B cell (primary cell): Measurements from ENCODE around the gene PAFAH2. TPM values are rescaled to one million over a fixed set of nuclear protein-coding genes. Genes with fewer than 3 reads are reported as not detected.

ENCODE experiments used
- ATAC-seq: fragments of 200-7000 bp; cut with Tn5 transposase; one replicate; pipeline ENCODE4 v1.10.0; 2021; ENCODE audit warnings: low read depth, mild to moderate bottlenecking, moderate number of reproducible peaks, moderate library complexity
- CTCF ChIA-PET: fragments of 350-600 bp; sonication (Branson Sonifier 250); formaldehyde crosslinking; loops from one replicate; lab custom pipeline; 2021; ENCODE audit warnings: antibody characterized with exemption, inconsistent platforms; lab: Charles Lee
- POLR2A ChIA-PET: fragments of 350-600 bp; sonication (Branson Sonifier 250); formaldehyde crosslinking; loops from one replicate; lab custom pipeline; 2021; ENCODE audit warnings: antibody characterized with exemption; lab: Charles Lee
- DNase-seq: peaks from one replicate; pipeline ENCODE4 v3.0.0; 2013
- H2AFZ ChIP-seq: 2 replicates; pipeline ENCODE4 v1.6.1; 2012; ENCODE audit warnings: mild to moderate bottlenecking, low read depth, low read length; ENCODE audit not compliant: insufficient read depth, poor library complexity, severe bottlenecking
- H3K27ac ChIP-seq, 2 donors: 1 replicate in 1 of 2; 2 replicates in 1 of 2; pipeline ENCODE4 v1.5.1; 2012 to 2013; ENCODE audit warnings: low read length in 2 of 2, mild to moderate bottlenecking in 2 of 2, moderate library complexity in 1 of 2
- H3K27me3 ChIP-seq, 4 experiments: fragments of 200-600 bp in 1 of 4; sonication (generic) in 1 of 4; replicated peaks in 1 of 4; 1 replicate in 2 of 4; 2 replicates in 2 of 4; pipeline versions ENCODE4 v1.6.1 to v1.7.0; 2013 to 2016; ENCODE audit warnings: low read length in 3 of 4, mild to moderate bottlenecking in 2 of 4, mixed read lengths in 1 of 4, moderate library complexity in 1 of 4; ENCODE audit not compliant: insufficient read depth in 4 of 4, control insufficient read depth in 3 of 4; ENCODE audit errors: control extremely low read depth in 1 of 4
- H3K36me3 ChIP-seq, 2 experiments: replicated peaks in 1 of 2; 1 replicate in 1 of 2; 2 replicates in 1 of 2; pipeline versions ENCODE4 v1.6.1 to v1.7.1; 2013; ENCODE audit warnings: low read length in 1 of 2; ENCODE audit not compliant: insufficient read depth in 2 of 2, control insufficient read depth in 1 of 2; ENCODE audit errors: control extremely low read depth in 1 of 2, extremely low read depth in 1 of 2
- H3K4me1 ChIP-seq, 2 donors: fragments of 200-600 bp in 1 of 2; sonication (generic) in 1 of 2; 1 replicate in 1 of 2; 2 replicates in 1 of 2; pipeline versions ENCODE4 v1.5.1 to v1.6.1; 2013 to 2017; ENCODE audit warnings: low read length in 2 of 2; ENCODE audit not compliant: control insufficient read depth in 2 of 2, insufficient read depth in 2 of 2
- H3K4me2 ChIP-seq: replicated peaks from 2 replicates; pipeline ENCODE3; 2012; ENCODE audit warnings: mild to moderate bottlenecking, low read depth, low read length; ENCODE audit not compliant: poor library complexity, severe bottlenecking
- H3K4me3 ChIP-seq, 5 experiments: fragments of 200-600 bp in 1 of 5; sonication (generic) in 1 of 5; 1 replicate in 3 of 5; 2 replicates in 2 of 5; pipeline versions ENCODE4 v1.5.1 to v1.7.0; 2011 to 2016; ENCODE audit warnings: low read length in 4 of 5, mild to moderate bottlenecking in 4 of 5, low read depth in 2 of 5, control low read depth in 1 of 5, moderate library complexity in 1 of 5; ENCODE audit not compliant: insufficient read depth in 1 of 5; ENCODE audit errors: control extremely low read depth in 1 of 5, extremely low read depth in 1 of 5
- H3K79me2 ChIP-seq: fragments of 200-600 bp; sonication (generic); one replicate; pipeline ENCODE4 v1.6.0; 2016; ENCODE audit warnings: low read length; ENCODE audit not compliant: control insufficient read depth, insufficient read depth
- H3K9ac ChIP-seq: fragments of 200-600 bp; sonication (generic); 2 replicates; pipeline ENCODE4 v1.6.1; 2017; ENCODE audit warnings: mild to moderate bottlenecking, low read length, moderate library complexity
- H3K9me3 ChIP-seq, 3 donors: one replicate each; pipeline versions ENCODE4 v1.6.1 to v1.7.1; 2013; ENCODE audit warnings: low read length in 2 of 3; ENCODE audit not compliant: control insufficient read depth in 2 of 3, insufficient read depth in 1 of 3; ENCODE audit errors: control extremely low read depth in 1 of 3
- H4K20me1 ChIP-seq: 2 replicates; pipeline ENCODE4 v1.6.0; 2012; ENCODE audit warnings: mild to moderate bottlenecking, low read length; ENCODE audit not compliant: insufficient read depth, control insufficient read depth, poor library complexity, severe bottlenecking
- H3K27ac Mint-ChIP-seq: one replicate; pipeline ENCODE4 v1.8.0; 2021; ENCODE audit warnings: mixed read lengths
- H3K27me3 Mint-ChIP-seq: one replicate; pipeline ENCODE4 v1.8.0; 2021; ENCODE audit warnings: mixed read lengths
- H3K4me1 Mint-ChIP-seq: one replicate; pipeline ENCODE4 v1.8.0; 2021; ENCODE audit warnings: mixed read lengths
- H3K4me3 Mint-ChIP-seq: one replicate; pipeline ENCODE4 v1.8.0; 2021; ENCODE audit warnings: mixed read lengths
- H3K9me3 Mint-ChIP-seq: one replicate; pipeline ENCODE4 v1.8.0; 2022; ENCODE audit warnings: mixed read lengths; ENCODE audit not compliant: insufficient read depth
- EZH2 ChIP-seq: IDR thresholded peaks from 2 replicates; pipeline ENCODE4 v1.6.1; 2012; ENCODE audit warnings: borderline replicate concordance, low read depth, mild to moderate bottlenecking, moderate library complexity, low read length; ENCODE audit not compliant: insufficient read depth, poor library complexity, severe bottlenecking
- WGBS: methylation state at CpG from one replicate; pipeline ENCODE4 v1.1.5; 2013; ENCODE audit warnings: missing lambda C conversion rate; ENCODE audit not compliant: insufficient coverage; 5-methylcytosine and 5-hydroxymethylcytosine counted together
- intact Hi-C: fragments of 100-400 bp; cut with micrococcal nuclease; formaldehyde crosslinking; loops from one replicate; pipeline ENCODE4 v1.10.0; 2022
- polyA plus RNA-seq: library from polyadenylated mRNA; depleted of rRNA; stranded (reverse); fragments of >200 nt; gene quantifications from 2 replicates; pipeline ENCODE4 v1.2.3, GENCODE V29; 2012
- total RNA-seq, 2 donors: library from RNA; stranded (reverse); fragments of 120-200 nt in 1 of 2; gene quantifications; 1 replicate in 1 of 2; 2 replicates in 1 of 2; pipeline versions ENCODE4 v1.2.3 to v1.2.4, GENCODE V29; 2013 to 2022
- TF ChIP-seq, protein P1 (sequence below): fragments of 200-600 bp; IDR thresholded peaks from one replicate; pipeline ENCODE4 v1.8.0; 2022; ENCODE audit warnings: antibody characterized with exemption, mild to moderate bottlenecking

Gene PAFAH2
- total and polyA plus RNA-seq, 2 donors (not counting 1 experiment from before 2014, with no cell fraction given), result 5.1 to 8.8 TPM

DNA sequence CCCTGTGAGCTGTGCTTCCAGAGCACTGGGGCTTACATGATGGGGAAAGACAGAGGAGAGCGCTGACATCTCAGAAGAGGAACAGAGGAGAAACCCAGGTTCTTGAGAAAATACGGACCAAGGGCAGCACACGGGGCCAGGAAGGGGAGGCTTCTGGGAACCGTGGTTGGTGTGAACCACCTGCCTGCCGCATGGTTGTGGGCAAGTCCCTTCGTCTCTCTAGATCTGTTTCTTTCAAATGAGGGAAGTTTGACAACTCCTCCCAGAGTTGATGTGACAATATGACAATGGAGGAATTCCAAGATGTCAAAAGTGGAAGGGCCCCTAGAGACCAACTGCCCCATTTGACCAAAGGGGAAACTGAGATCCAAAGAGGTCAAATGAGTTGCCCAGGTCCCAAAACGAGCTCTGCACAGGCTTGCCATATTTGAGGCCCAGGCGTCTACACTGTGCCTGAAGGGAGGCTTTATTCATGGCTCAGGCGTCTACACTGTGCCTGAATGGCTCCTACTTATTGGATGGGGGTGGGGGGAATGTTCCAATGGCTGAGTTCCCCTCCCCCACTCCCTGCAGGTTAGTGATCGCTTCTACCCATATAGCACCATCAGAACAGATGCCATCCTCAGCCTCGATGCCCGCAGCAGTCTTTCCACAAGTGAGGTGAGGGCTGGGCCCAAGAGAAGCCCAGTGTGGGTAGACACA, 34.9 kb upstream of the PAFAH2 start:
- POLR2A ChIA-PET, result interaction anchor here (0.6 kb wide), 1 partner anchor 376 kb away, joined by 7 read pairs; no protein-coding TSS in a partner anchor

More for the DNA sequence above, 34.9 kb upstream of the PAFAH2 start:
- no peaks in the 10 kb centered on the region for H3K79me2 ChIP-seq
- Mint-ChIP-seq H3K27ac (no peak overlapping the region), H3K27me3 (peaks cover 13% of the 10 kb centered on the region), H3K4me1 (peaks cover 13% of the 10 kb centered on the region), H3K9me3 (no peaks in the 10 kb centered on the region), H3K4me3 (no peak overlapping the region)
- H3K9ac ChIP-seq, result no peak overlapping the region
- no peaks in the 10 kb centered on the region for H3K9me3 ChIP-seq
- H3K4me2 ChIP-seq, result no peak overlapping the region
- DNase-seq (no peak), ATAC-seq (no peak)
- no peaks in the 10 kb centered on the region for H3K36me3 ChIP-seq
- peaks cover 10 to 13% of the 10 kb centered on the region in 2 donors for H3K4me1 ChIP-seq
- intact Hi-C loops, result no loop called here
- H3K27me3 ChIP-seq, result peaks cover 0 to 29% (median 4%) of the 10 kb centered on the region in 4 experiments
- TF ChIP-seq, protein P1, sequence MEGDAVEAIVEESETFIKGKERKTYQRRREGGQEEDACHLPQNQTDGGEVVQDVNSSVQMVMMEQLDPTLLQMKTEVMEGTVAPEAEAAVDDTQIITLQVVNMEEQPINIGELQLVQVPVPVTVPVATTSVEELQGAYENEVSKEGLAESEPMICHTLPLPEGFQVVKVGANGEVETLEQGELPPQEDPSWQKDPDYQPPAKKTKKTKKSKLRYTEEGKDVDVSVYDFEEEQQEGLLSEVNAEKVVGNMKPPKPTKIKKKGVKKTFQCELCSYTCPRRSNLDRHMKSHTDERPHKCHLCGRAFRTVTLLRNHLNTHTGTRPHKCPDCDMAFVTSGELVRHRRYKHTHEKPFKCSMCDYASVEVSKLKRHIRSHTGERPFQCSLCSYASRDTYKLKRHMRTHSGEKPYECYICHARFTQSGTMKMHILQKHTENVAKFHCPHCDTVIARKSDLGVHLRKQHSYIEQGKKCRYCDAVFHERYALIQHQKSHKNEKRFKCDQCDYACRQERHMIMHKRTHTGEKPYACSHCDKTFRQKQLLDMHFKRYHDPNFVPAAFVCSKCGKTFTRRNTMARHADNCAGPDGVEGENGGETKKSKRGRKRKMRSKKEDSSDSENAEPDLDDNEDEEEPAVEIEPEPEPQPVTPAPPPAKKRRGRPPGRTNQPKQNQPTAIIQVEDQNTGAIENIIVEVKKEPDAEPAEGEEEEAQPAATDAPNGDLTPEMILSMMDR, result no peak
- no peak for TF ChIP-seq EZH2
- no peak overlapping the region for H2AFZ ChIP-seq
- H4K20me1 ChIP-seq, result no peaks in the 10 kb centered on the region
- H3K27ac ChIP-seq, result no peak overlapping the region
- CTCF ChIA-PET, result no interaction called here
- 85% methylated on average over 10 of the region's 12 CpGs for WGBS
- no peak overlapping the region for H3K4me3 ChIP-seq
